Effector CD8-positive, alpha-beta T cell (primary cell): ENCODE data around the gene APOO.

Experiments
- DNase-seq: peaks from one replicate; lab custom pipeline; 2025; lab: John Stamatoyannopoulos, UW

Gene APOO

GRCh38 chrX:23819385-23820234 lies 88.1 kb downstream of the APOO start:
- DNase-seq, result no peak

GRCh38 chrX:23817979-23818336 lies 89.8 kb downstream of the APOO start:
- no peak for DNase-seq

- no peak for DNase-seq
Measured at GRCh38 chrX:23816179-23816578, 91.6 kb downstream of the APOO start.

- DNase-seq, result no peak
Measured at GRCh38 chrX:23815376-23815775, 92.4 kb downstream of the APOO start.

DNA sequence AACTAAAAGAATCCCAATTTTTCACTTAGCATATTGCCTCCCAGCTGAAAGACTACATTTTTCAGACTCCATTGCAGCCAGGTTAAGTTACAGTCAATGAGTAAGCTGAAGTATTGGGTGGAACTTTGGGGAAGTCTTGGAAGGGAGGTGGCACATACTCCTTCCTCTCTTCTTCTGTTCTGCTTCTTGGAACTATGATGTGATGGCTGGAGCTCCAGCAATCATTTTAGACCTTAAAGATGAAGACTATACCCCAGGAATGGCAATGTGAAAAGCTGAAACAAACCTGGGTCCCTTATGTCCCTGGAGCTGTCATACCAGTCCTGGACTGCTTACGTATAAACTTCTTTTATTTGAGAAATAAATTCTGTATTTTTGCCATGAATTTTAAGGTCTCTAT lies 93.9 kb downstream of the APOO start:
- no peak for DNase-seq

- DNase-seq, result no peak
Measured at GRCh38 chrX:23811656-23812055, 96.1 kb downstream of the APOO start.

- no peak for DNase-seq
Measured at GRCh38 chrX:23811108-23811651, 96.6 kb downstream of the APOO start.

DNA sequence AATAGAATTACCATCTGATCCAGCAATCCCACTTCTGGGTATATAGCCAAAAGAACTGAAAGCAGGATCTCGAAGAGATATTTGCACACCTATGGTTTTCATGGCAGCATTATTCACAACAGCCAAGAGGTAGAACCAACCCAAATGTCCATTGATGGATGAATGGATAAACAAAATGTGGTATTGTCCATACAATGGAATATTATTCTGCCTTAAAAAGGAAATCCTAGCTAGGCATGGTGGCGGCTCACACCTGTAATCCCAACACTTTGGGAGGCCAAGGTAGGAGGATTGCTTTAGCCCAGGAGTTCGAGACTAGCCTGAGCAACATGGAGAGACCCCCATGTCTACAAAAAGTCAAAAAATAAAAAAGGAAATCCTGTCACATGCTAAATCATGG lies 97.5 kb downstream of the APOO start:
- no peak for DNase-seq

GRCh38 chrX:23805389-23805788 lies 102.3 kb downstream of the APOO start:
- DNase-seq, result no peak

- DNase-seq, result no peak
Measured at GRCh38 chrX:23804578-23804977, 103.2 kb downstream of the APOO start.

DNA sequence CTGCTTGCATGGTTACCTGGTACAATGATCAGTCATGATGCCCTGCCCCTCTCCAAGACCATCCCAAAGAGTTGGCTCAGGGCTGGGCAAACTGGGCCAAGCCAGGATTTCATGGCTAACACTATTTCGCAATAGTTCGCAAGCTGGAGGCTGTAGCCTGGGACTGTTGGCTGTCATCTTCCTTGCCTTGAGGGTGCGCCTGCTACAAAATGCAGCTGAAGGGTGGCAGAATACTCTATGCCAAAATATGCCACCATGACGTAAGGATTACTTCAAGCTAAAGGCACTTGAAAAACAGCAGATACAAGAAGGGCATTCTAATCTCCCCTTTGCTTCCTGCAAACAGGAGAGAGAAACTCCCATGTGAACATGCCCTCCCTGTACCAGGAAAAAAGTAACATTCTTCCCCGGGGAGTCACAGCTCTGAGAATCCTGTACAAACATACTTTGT lies 103.8 kb downstream of the APOO start:
- DNase-seq, result no peak

- DNase-seq, result no peak
Measured at GRCh38 chrX:23802431-23802830, 105.3 kb downstream of the APOO start.

- DNase-seq, result no peak
Measured at GRCh38 chrX:23799469-23800065, 108.2 kb downstream of the APOO start.

GRCh38 chrX:23797371-23798128 lies 110.2 kb downstream of the APOO start:
- DNase-seq, result no peak

GRCh38 chrX:23795221-23795620 lies 112.5 kb downstream of the APOO start:
- no peak for DNase-seq

GRCh38 chrX:23792861-23793553 lies 114.7 kb downstream of the APOO start:
- no peak for DNase-seq

GRCh38 chrX:23790155-23790497 lies 117.6 kb downstream of the APOO start:
- no peak for DNase-seq

DNA sequence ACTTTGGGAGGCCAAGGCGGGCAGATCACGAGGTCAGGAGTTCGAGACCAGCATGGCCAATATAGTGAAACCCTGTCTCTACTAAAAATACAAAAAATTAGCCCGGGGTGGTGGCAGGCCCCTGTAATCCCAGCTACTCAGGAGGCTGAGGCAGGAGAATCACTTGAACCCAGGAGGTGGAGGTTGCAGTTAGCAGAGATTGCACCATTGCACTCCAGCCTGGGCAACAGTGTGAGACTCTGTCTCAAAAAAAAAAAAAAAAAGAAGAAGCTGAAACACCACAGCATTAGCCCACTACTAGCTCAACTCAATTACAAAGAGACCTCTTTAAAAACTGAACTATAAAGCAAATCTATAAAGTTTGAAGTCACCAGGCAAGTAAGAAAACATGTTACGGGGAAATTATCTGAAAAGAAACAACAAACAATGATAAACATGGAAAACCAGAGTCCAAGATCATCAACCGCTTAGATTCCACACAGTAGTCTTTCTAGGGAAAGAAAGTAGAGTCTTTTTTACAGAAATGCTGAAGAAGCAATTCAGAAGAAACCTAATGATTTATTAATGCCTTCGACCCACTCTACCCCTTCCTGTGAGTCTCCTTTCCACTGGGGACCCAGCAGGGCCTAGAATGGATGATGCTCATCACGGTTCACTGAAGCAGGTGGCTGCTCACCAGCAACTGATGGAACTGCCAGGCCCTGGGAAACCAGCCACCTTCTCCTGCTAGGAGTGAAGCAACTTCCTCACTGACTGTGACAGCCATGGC lies 118.2 kb downstream of the APOO start:
- DNase-seq, result no peak

- no peak for DNase-seq
Measured at GRCh38 chrX:23788946-23789345, 118.8 kb downstream of the APOO start.

DNA sequence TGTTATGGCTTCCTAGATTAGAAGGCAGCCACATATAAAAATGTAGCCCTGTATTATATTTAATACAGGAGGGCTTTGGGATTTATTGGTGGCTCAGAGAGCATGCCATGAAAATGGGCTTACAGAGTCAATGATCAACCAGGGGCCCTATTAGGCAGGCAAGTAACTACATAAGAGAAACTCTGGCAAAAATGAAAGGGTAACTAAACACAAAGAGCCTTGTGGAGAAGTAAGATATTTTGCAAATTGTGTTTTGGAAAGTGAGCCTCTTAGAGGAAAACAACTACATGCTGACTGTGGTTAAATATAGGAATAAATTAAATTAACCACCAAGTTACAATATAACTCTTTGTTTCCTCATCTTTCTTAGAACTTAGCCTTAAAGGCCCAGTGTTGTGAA lies 119.2 kb downstream of the APOO start:
- DNase-seq, result no peak

GRCh38 chrX:23787745-23788118 lies 120.0 kb downstream of the APOO start:
- DNase-seq, result no peak
